OCI-M2 (cell line): ENCODE data around the gene CDKL4.
"Not testable (repeated sequence)": the region's sequence is repeated elsewhere in the genome, so short reads cannot be mapped to it uniquely, and the experiment has no call there.

Experiments
- DNase-seq: peaks from one replicate; lab custom pipeline; 2025; ENCODE audit not compliant: unreplicated experiment; lab: John Stamatoyannopoulos, UW

CDKL4 gene

GRCh38 chr2:39234754-39235153 is 9.0 kb downstream of the CDKL4 start:
- no peak for DNase-seq

GRCh38 chr2:39232141-39232540 is 11.6 kb downstream of the CDKL4 start:
- no peak for DNase-seq

- DNase-seq: no peak
Observed at GRCh38 chr2:39228413-39229209, 15.2 kb downstream of the CDKL4 start.

- no peak for DNase-seq
Observed at GRCh38 chr2:39227628-39228412, 15.9 kb downstream of the CDKL4 start.

GRCh38 chr2:39225567-39225966 is 18.2 kb downstream of the CDKL4 start:
- DNase-seq: no peak

GRCh38 chr2:39223909-39224308 is 19.9 kb downstream of the CDKL4 start:
- DNase-seq: no peak

- DNase-seq: no peak
Observed at GRCh38 chr2:39221459-39221858, 22.3 kb downstream of the CDKL4 start.

- no peak for DNase-seq
Observed at GRCh38 chr2:39220136-39220535, 23.6 kb downstream of the CDKL4 start.

GRCh38 chr2:39218391-39218790 is 25.4 kb downstream of the CDKL4 start:
- no peak for DNase-seq

GRCh38 chr2:39217192-39217550 is 26.6 kb downstream of the CDKL4 start:
- no peak for DNase-seq

GRCh38 chr2:39216346-39217191 is 27.2 kb downstream of the CDKL4 start:
- no peak for DNase-seq

GRCh38 chr2:39215545-39215944 is 28.2 kb downstream of the CDKL4 start:
- DNase-seq: no peak

GRCh38 chr2:39213015-39213414 is 30.8 kb downstream of the CDKL4 start:
- no peak for DNase-seq

- DNase-seq: no peak
Observed at GRCh38 chr2:39210846-39211245, 32.9 kb downstream of the CDKL4 start.

- DNase-seq: no peak
Observed at GRCh38 chr2:39203382-39203781, 40.4 kb downstream of the CDKL4 start.

GRCh38 chr2:39202639-39203369 is 41.0 kb downstream of the CDKL4 start:
- DNase-seq: no peak

GRCh38 chr2:39197003-39197402 is 46.8 kb downstream of the CDKL4 start:
- not testable (repeated sequence) for DNase-seq

GRCh38 chr2:39194686-39195085 is 49.1 kb downstream of the CDKL4 start:
- no peak for DNase-seq

- no peak for DNase-seq
Observed at GRCh38 chr2:39188960-39189494, 54.7 kb downstream of the CDKL4 start.

- DNase-seq: no peak
Observed at GRCh38 chr2:39183673-39184072, 60.1 kb downstream of the CDKL4 start.

- DNase-seq: no peak
Observed at GRCh38 chr2:39181297-39181696, 62.5 kb downstream of the CDKL4 start.
